Suprapubic skin (tissue), 4 donors: ENCODE measurements around the gene TRAIP.

Experiments used
- EP300 ChIP-seq: sonication (generic); formaldehyde crosslinking; IDR thresholded peaks from one replicate; pipeline ENCODE4 v1.6.1; 2017; ENCODE audit warnings: antibody characterized with exemption
- POLR2A ChIP-seq, 2 donors: fragments of 450-650 bp; IDR thresholded peaks; one replicate each; pipeline ENCODE4 v1.6.1; 2017; ENCODE audit warnings: antibody characterized with exemption in 2 of 2, mild to moderate bottlenecking in 2 of 2, moderate library complexity in 2 of 2
- POLR2AphosphoS5 ChIP-seq, 3 donors: sonication (generic); formaldehyde crosslinking; IDR thresholded peaks; one replicate each; pipeline ENCODE4 v1.6.1; 2017; ENCODE audit warnings: antibody characterized with exemption in 3 of 3

DNA sequence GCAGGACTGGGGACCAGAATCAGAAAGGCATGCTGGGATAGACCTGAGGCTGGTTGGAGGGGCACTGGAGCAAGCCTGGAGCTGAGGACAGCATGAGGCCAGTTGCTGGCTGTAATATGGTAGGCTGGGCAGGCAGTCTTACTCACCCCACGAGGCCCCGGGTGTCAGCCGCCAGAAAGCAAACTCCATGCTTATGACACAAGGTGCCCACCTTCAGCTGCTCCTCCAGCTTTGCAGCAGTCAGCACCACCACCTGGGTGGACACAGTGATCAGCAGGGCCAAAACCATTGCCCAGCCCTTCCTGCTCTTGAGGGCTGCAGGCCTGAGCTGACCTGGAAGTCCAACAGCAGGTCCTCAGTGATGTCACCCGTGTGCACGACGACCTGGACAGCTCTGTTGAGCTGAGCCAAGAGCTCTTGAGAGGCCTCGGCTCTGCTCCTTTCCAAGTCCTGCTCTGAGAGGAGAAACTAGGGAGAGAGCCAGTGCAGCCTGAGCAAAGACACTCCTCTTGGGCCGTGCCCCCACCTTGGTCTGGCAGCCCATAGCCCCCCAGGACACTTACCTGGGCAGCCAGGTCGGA, 43.4 kb downstream of the TRAIP start:
- no peak for TF ChIP-seq POLR2A (IDR thresholded peaks at IDR 0.05)
- TF ChIP-seq EP300, result no peak
- TF ChIP-seq POLR2AphosphoS5 (IDR thresholded peaks at IDR 0.05), result no peak
